Right atrium auricular region (tissue), 2 donors: ENCODE results near the gene STK32A. TPM values are rescaled to one million over a fixed set of nuclear protein-coding genes. Genes with fewer than 3 reads are reported as not detected.

Experiments used
- DNase-seq: peaks from one replicate; pipeline ENCODE4 v3.0.0-alpha.2; 2019; ENCODE audit warnings: low spot score
- H3K27ac ChIP-seq, 2 donors: fragments of 200-600 bp; sonication (generic); 1 replicate in 1 of 2; 2 replicates in 1 of 2; pipeline ENCODE4 v1.5.1; 2016 to 2019
- H3K27me3 ChIP-seq, 2 donors: fragments of 200-600 bp; sonication (generic); one replicate each; pipeline versions ENCODE4 v1.5.1 to v1.6.0; 2017 to 2019
- H3K36me3 ChIP-seq: fragments of 200-600 bp; sonication (generic); one replicate; pipeline ENCODE4 v1.5.1; 2016
- H3K4me1 ChIP-seq, 2 donors: fragments of 200-600 bp; sonication (generic); one replicate each; pipeline versions ENCODE4 v1.5.1 to v1.6.0; 2017 to 2019
- H3K4me3 ChIP-seq, 2 donors: fragments of 200-600 bp; sonication (generic); 1 replicate in 1 of 2; 2 replicates in 1 of 2; pipeline ENCODE4 v1.5.1; 2017 to 2019; ENCODE audit warnings: mild to moderate bottlenecking in 1 of 2, moderate library complexity in 1 of 2
- H3K9me3 ChIP-seq, 2 donors: fragments of 200-600 bp; sonication (generic); one replicate each; pipeline ENCODE4 v1.5.1; 2019
- CTCF ChIP-seq, 2 donors: fragments of 200-600 bp; sonication (generic); IDR thresholded peaks; one replicate each; pipeline ENCODE4 v1.5.1; 2019; ENCODE audit warnings: antibody characterized with exemption in 2 of 2
- total RNA-seq, 2 donors: library from RNA; depleted of rRNA; stranded (reverse); fragments of >200 nt; gene quantifications; one replicate each; pipeline ENCODE4 v1.1.0, GENCODE V29; 2016

STK32A gene
- total RNA-seq, 2 donors from 2014 or later: 0.22 to 0.39 TPM

- Histone ChIP-seq H3K36me3 (no peaks in the 10 kb centered on the region), H3K27ac (no peak overlapping the region), H3K4me1 (no peaks in the 10 kb centered on the region), H3K4me3 (no peak overlapping the region), H3K27me3 (no peaks in the 10 kb centered on the region), H3K9me3 (no peaks in the 10 kb centered on the region)
- no peak for TF ChIP-seq CTCF (IDR thresholded peaks at IDR 0.05)
- DNase-seq: no peak
Measured at GRCh38 chr5:147276497-147276896, 41.7 kb downstream of the STK32A start.

GRCh38 chr5:147286296-147286695, 51.5 kb downstream of the STK32A start:
- no peak overlapping the region for H3K4me3 ChIP-seq

GRCh38 chr5:147287110-147287509, 52.3 kb downstream of the STK32A start:
- Histone ChIP-seq H3K36me3 (no peaks in the 10 kb centered on the region), H3K4me3 (no peak overlapping the region), H3K9me3 (peaks cover 0 to 5% of the 10 kb centered on the region in 2 donors), H3K27me3 (no peaks in the 10 kb centered on the region), H3K27ac (no peak overlapping the region), H3K4me1 (no peaks in the 10 kb centered on the region)
- TF ChIP-seq CTCF (IDR thresholded peaks at IDR 0.05): no peak
- DNase-seq: no peak

More at GRCh38 chr5:147286296-147286695, 51.5 kb downstream of the STK32A start:
- no peak for DNase-seq
- H3K27ac ChIP-seq: no peak overlapping the region
- no peak for TF ChIP-seq CTCF (IDR thresholded peaks at IDR 0.05)
- no peaks in the 10 kb centered on the region for H3K4me1 ChIP-seq
- H3K36me3 ChIP-seq: no peaks in the 10 kb centered on the region
- peaks cover 0 to 5% of the 10 kb centered on the region in 2 donors for H3K9me3 ChIP-seq
- H3K27me3 ChIP-seq: no peaks in the 10 kb centered on the region

GRCh38 chr5:147290261-147290660, 55.4 kb downstream of the STK32A start:
- no peak for TF ChIP-seq CTCF (IDR thresholded peaks at IDR 0.05)
- no peaks in the 10 kb centered on the region for H3K4me1 ChIP-seq
- H3K4me3 ChIP-seq: no peak overlapping the region
- DNase-seq: no peak
- H3K27me3 ChIP-seq: no peaks in the 10 kb centered on the region
- H3K27ac ChIP-seq: peak overlapping the region in 1 of 2 donors; percentile 26
- no peaks in the 10 kb centered on the region for H3K36me3 ChIP-seq
- peaks cover 0 to 5% of the 10 kb centered on the region in 2 donors for H3K9me3 ChIP-seq

GRCh38 chr5:147303251-147303650, 68.4 kb downstream of the STK32A start:
- Histone ChIP-seq H3K27me3 (no peaks in the 10 kb centered on the region), H3K4me1 (no peaks in the 10 kb centered on the region), H3K9me3 (peaks cover 0 to 4% of the 10 kb centered on the region in 2 donors), H3K36me3 (no peaks in the 10 kb centered on the region), H3K4me3 (no peak overlapping the region), H3K27ac (no peak overlapping the region)
- TF ChIP-seq CTCF (IDR thresholded peaks at IDR 0.05): no peak
- no peak for DNase-seq

- no peak overlapping the region for H3K27ac ChIP-seq
- DNase-seq: no peak
- no peak for TF ChIP-seq CTCF (IDR thresholded peaks at IDR 0.05)
Measured at GRCh38 chr5:147303976-147304375, 69.2 kb downstream of the STK32A start.

More at GRCh38 chr5:147303976-147304375, 69.2 kb downstream of the STK32A start:
- no peaks in the 10 kb centered on the region for H3K27me3 ChIP-seq
- no peak overlapping the region for H3K4me3 ChIP-seq
- no peaks in the 10 kb centered on the region for H3K4me1 ChIP-seq
- H3K9me3 ChIP-seq: peaks cover 0 to 4% of the 10 kb centered on the region in 2 donors
- no peaks in the 10 kb centered on the region for H3K36me3 ChIP-seq
